Dermis blood vessel endothelial cell (primary cell): Measurements from ENCODE around the gene SACM1L. TPM values are rescaled to one million over a fixed set of nuclear protein-coding genes. Genes with fewer than 3 reads are reported as not detected.
"Not testable (repeated sequence)": the region's sequence is repeated elsewhere in the genome, so short reads cannot be mapped to it uniquely, and the experiment has no call there.

Source experiments
- DNase-seq: peaks from one replicate; pipeline ENCODE4 v3.0.0; 2010
- total RNA-seq: library from RNA; depleted of rRNA; stranded (reverse); fragments of >200 nt; gene quantifications from 2 replicates; pipeline ENCODE4 v1.2.3, GENCODE V29; 2014

Gene SACM1L
- total RNA-seq, 1 donor from 2014 or later = 48.5 TPM

DNA sequence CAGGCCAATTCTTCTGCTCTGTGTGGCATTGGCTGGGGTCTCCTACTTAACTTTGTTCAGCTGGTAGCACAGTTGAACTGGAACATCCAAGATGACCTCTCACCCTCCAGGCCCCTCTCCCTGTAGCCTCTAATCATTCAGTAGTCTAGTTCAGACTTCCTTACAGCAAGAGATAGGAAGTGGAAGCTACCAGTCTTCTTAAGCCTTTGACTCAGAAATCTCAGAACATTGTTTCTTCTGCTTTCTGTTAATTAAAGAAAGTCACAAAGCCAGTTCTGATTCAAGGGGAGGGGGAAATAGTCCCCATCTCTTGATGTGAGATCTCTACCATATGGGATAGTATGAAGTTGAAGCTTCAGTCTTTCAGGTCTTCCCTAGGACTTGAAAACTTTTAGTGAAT is 18.8 kb upstream of the SACM1L start:
- no peak for DNase-seq

DNA sequence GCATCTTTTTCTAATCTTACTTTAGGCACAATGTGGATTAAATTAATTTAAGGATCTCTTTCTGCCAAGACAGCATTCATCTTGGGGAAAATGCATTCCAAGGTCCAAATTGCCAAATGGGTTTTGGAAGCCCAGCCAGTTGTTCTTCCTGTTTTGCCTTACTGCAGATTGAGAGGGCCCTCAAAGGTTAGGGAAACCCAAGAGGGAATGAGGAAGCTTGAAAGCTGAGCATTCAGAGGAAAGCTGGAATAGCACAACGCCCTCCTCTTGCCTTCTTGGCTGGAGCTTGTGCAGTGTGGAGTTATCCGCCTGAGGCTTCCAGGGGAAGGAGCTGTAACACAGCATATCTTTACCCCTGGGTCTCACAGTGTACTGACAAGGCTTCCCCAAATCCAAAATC is 18.2 kb upstream of the SACM1L start:
- DNase-seq = no peak

DNA sequence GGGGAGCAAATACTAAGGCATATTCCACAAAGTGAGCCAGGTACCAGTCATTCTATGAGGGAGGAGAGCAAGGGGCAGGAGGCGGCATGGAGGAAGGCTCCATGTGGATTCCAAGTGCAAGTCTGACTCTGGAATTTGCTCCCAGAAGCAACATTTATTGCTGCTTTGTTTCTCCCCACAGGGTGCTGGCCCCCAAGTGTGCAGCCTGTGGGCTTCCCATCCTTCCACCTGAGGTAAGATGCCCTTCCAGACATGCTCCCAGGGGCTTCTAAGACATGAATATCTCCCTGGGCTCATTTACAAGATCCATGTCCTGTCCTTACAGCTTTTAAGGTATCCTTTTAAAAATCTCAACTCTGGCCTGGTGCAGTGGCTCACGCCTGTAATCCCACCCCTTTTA is 15.9 kb upstream of the SACM1L start:
- DNase-seq = no peak

- no peak for DNase-seq
Observed at GRCh38 chr3:45676325-45677032, 12.7 kb upstream of the SACM1L start.

DNA sequence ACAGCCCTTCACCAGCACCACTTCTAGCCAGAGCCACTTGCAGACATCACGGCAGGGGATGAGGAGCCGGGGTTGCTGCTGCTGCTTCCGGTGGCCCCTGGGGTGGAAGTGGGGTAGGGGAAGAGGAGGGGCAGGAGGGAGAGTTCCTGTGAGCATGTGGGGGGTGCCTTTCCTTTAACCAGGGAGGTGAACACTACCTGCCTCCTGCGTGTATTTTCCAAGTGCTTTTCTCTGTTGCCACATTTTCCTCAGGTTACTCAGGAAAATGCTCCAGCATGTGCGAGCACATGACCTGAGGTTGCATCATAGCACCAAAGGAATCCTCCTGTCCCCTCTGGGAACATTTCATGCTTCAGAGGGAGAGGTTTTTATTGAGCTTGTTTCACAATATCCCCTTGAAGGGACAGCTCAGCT is 12.2 kb upstream of the SACM1L start:
- no peak for DNase-seq

- no peak for DNase-seq
Observed at GRCh38 chr3:45677841-45678240, 11.4 kb upstream of the SACM1L start.

- DNase-seq = no peak
Observed at GRCh38 chr3:45679805-45680204, 9.4 kb upstream of the SACM1L start.

DNA sequence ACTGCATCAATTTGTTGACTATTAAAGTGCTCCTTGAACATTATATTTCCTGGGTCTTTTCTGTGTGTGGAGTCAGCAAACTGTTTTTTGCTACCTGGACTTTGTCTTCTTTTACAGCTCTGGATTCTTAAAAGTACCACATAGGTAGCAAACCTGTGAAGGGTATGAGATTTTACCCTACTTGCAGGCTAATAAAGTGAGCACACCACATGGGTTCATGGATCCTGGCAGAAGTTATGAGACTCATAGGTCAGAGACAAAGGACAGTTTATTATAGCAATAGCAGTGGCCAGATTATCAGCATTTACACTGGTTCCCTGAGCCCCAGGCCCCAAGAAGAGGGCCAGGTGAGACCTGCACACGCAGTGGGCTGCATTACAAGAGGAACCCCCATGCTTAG is 8.0 kb upstream of the SACM1L start:
- no peak for DNase-seq

DNA sequence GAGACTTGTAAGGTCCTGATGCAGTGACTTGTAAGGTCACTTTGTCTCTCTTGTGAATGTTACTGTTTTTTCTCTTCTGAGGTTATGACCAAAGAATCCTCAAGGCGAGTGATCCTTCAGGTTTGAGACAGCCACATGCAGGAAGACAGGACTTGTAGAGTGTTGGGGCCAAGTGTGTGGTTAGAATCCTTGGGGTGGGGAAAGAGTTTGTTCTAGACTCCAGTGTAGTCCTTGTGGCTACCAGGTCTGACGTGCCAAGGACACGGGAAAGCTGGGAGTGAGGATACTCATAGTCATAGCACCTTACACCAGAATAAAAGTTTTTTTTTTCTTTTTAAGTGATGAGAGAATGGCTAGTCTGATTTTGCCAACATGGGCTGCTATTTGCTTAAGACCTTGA is 7.3 kb upstream of the SACM1L start:
- DNase-seq = no peak

DNA sequence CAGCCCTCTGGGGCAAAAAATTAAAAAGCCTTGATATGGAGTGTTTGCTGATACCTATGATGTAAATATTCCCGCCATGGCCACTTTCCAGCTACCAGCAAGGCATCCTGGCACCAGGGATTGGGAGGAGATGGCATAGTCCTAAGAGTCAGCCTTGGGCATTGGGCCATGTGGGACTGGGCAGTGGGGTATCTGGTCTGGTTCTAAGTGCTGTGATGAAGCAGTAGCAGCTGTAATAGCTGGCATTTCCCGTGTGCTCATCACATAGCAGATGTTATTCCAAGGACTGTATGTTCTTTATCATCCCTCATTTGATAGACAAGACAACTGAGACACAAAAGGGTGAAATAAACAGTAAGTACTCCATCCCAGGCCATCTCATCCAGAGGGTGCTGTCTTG is 6.9 kb upstream of the SACM1L start:
- DNase-seq = no peak

DNA sequence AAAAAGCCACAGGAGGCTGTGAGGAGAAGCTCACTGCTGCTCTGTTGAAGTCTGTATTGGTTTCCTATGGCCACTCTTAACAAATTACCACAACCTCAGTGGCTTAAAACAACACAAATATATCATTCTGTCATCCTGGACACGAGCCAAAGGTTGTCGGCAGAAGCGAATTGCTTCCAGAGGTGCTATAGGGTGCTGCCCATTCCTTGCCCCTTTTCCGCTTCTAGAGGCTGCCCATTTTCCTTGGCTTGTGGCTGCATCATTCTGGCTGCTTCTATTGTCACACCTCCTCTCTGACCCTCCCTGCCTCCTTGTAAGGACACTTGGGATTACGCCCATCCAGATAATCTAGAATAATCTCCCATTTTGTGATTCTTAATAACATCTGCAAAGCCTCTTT is 6.4 kb upstream of the SACM1L start:
- DNase-seq = no peak

DNA sequence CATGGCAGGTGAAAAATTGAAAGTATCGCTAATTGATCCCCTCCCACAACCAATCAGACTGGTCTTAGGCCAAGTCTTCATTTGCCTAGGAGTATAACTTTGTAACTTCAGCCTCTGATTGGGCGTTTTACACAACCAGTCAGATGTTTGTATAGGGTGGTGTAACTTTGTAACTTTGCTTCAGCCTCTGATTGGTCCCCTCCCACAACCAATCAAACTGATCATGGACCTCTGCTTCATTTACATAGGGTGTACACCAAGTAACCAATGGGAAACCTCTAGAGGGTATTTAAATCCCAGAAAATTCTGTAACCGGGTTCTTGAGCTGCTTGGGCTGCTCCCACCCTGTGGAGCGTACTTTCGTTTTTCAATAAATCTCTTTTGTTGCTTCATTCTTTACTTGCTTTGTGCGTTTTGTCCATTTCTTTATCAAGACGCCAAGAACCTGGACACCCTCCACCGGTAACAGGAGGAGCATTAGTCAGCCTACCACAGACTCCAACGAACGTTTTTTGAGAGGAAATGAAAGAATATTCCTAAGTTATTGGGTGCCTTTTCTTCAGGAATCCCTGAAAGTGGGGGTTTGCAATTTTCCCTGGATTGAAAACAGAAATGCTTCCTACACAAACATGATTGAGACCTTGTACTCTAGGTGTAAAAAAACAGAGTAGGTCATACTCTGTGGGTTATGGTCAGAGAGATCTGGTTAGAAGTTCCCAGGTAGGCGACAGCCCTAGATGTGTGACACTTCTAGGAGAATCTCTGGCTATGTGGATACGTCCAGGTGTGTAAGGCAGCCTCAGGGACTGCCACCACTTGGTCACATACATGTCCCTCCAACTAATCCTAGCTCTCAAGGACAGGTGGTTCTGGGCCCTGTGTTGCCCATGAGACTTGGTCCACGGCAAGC is 5.5 kb upstream of the SACM1L start:
- DNase-seq = no peak

DNA sequence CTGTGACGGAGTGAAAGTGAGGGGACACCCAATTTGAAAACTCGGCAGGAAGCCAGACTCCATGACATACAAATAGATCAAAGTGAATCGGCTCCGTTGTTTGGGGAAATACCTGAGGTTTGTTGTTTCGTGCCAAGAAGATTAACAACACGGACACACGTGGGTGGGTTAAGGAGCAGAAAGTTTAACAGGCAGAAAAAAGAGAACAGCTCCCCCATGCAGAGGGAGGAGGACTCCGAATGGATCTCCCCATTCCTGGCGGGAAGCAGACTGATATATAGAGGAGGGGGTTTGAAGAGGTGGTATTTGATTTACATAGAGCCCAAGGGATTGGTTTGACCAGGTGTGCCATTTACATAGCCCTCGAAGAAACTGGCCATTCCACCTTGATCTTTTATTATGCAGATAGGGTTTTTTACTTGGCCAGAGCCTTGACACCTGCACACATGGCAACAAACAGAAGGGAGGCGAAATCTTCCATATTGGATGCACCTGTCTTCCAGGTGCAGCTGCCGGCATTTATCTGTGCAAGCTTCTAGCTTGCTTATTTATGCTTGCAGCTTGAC is 4.8 kb upstream of the SACM1L start:
- no peak for DNase-seq

GRCh38 chr3:45685722-45686121 is 3.5 kb upstream of the SACM1L start:
- not testable (repeated sequence) for DNase-seq

GRCh38 chr3:45686850-45687249 is 2.3 kb upstream of the SACM1L start:
- DNase-seq = no peak

DNA sequence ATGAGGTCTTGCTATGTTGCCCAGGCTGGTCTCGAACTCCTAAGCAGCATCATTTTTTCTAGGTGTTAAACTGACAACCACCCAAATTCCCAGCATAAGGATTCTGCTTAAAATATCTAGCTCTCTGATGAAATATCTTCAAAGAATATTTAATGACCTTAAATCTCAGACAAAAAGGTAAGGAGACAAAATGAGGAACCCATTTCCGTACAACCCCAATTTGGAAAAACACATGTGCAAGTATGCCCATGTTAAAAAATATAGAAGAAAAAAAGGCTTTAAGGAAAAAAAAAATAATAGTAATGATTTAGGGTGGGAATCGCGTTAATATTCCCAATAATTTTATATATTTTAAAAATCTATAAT is 1.4 kb upstream of the SACM1L start:
- DNase-seq = no peak

DNA sequence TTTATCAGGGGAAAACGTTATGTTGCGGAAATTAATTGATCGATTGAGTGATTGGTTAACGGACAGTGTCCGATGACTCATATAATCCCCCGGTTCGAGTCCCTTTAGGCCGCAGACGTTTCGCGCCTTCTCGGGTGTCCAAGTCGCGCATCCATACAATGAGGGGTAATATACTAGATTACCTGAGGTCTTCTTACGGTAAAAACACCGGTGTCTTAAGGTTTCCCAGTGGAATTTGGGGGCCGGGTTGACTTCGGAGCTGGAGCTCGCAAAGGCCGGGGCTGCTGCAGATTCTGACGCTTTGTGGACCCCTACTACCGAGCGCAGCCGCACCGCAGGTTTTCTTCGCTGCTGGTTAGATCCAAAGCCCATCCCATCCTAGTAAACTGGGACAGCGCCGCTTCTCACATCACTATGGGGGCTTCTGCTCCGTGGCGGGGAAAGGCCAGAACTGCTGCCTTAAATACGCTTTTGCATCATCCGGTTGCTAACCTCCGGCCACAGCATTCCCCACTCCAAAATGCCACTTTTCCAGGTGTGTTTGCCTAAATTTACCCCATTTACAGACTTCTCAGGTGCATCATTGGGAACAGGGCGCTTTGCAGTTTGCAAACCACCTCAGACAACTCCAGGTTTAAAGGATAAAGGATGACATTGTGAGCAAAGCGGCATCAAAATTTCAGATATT is 858 bp upstream of the SACM1L start:
- peak; percentile 48 for DNase-seq

GRCh38 chr3:45689787-45690145 is 570 bp downstream of the SACM1L start:
- DNase-seq = no peak

GRCh38 chr3:45690336-45691035 is 1.3 kb downstream of the SACM1L start:
- no peak for DNase-seq

DNA sequence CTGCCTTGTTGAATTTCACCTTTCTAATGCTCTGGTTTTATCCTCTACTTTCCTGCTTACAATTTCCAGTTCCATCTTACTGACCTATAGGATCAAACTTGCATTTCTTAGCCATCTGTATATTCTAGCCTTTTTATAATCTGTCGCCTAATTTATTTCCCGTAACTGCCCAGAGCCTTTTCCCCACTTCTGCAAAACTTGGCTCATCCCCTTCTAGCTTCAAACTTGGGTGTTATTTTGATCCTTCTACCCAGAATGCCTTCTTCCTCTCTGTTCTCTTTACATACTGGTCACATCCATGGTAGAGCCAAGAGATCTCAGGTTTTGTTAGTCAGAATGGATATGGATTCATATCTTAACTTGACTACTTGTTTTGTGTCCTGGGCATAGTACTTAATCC is 2.6 kb downstream of the SACM1L start:
- DNase-seq = no peak

GRCh38 chr3:45692866-45693265 is 3.7 kb downstream of the SACM1L start:
- DNase-seq = no peak

DNA sequence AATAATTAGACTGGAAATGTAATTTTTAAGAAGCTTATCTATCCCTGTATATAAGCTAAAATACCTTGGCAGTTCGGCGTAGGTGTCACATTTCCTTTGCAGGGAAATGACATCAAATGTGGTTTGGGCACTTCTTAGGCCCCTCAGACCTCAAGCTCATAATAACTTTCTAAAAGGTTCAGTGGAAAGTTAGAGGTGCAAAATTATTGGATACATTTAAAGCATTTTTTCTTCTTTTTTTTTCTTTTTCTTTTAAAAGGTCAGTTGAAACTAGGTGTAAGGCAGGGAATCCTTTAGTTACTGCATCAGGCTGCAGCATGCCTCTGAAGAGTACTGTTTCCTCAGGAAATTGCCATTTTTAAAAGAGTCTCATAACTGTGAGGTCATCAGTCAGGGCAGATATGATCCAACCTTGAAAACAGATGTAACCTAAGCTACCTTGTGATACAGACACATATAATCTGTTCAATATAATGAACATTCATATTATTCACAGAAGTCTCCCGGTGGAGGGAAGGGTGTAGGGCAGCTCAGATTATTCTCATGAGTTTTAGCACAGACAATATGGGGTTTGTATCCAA is 4.8 kb downstream of the SACM1L start:
- peak; percentile 55 for DNase-seq
